ENCODE data around the gene GIMAP1.

GIMAP1 gene

GRCh38 chr7:150738591-150739001, 22.2 kb downstream of the GIMAP1 start:
- no peak for TF ChIP-seq CTCF (conservative IDR thresholded peaks at IDR 0.05; ENCODE audit: low read depth, low read length)
- DNase-seq (ENCODE audit: low read depth): no peak
- H3K4me3 ChIP-seq (ENCODE audit: low read length): no peak overlapping the region

GRCh38 chr7:150739033-150739432, 22.6 kb downstream of the GIMAP1 start:
- DNase-seq (ENCODE audit: low read depth): no peak
- no peak overlapping the region for H3K4me3 ChIP-seq (ENCODE audit: low read length)
- peak; percentile 2 for TF ChIP-seq CTCF (conservative IDR thresholded peaks at IDR 0.05; ENCODE audit: low read depth, low read length)

GRCh38 chr7:150740053-150740452, 23.6 kb downstream of the GIMAP1 start:
- TF ChIP-seq CTCF (conservative IDR thresholded peaks at IDR 0.05; ENCODE audit: low read depth, low read length): no peak
- no peak overlapping the region for H3K4me3 ChIP-seq (ENCODE audit: low read length)
- no peak for DNase-seq (ENCODE audit: low read depth)

- TF ChIP-seq CTCF (conservative IDR thresholded peaks at IDR 0.05; ENCODE audit: low read depth, low read length): no peak
- no peak overlapping the region for H3K4me3 ChIP-seq (ENCODE audit: low read length)
- no peak for DNase-seq (ENCODE audit: low read depth)
Measured at GRCh38 chr7:150742286-150742968, 26.0 kb downstream of the GIMAP1 start.

GRCh38 chr7:150744041-150744656, 27.7 kb downstream of the GIMAP1 start:
- no peak for DNase-seq (ENCODE audit: low read depth)
- no peak overlapping the region for H3K4me3 ChIP-seq (ENCODE audit: low read length)
- no peak for TF ChIP-seq CTCF (conservative IDR thresholded peaks at IDR 0.05; ENCODE audit: low read depth, low read length)

GRCh38 chr7:150745086-150745485, 28.7 kb downstream of the GIMAP1 start:
- no peak for DNase-seq (ENCODE audit: low read depth)
- no peak overlapping the region for H3K4me3 ChIP-seq (ENCODE audit: low read length)
- no peak for TF ChIP-seq CTCF (conservative IDR thresholded peaks at IDR 0.05; ENCODE audit: low read depth, low read length)

GRCh38 chr7:150745876-150746275, 29.5 kb downstream of the GIMAP1 start:
- TF ChIP-seq CTCF (conservative IDR thresholded peaks at IDR 0.05; ENCODE audit: low read depth, low read length): no peak
- DNase-seq (ENCODE audit: low read depth): no peak
- H3K4me3 ChIP-seq (ENCODE audit: low read length): no peak overlapping the region

Measured in retinal pigment epithelial cell (primary cell).